Fibroblast of skin of back (primary cell): ENCODE data around the gene LARP1.
"Not testable (repeated sequence)": the region's sequence is repeated elsewhere in the genome, so short reads cannot be mapped to it uniquely, and the experiment has no call there.

ENCODE experiments used
- DNase-seq: peaks from one replicate; pipeline ENCODE4 v3.0.0-alpha.2; 2013

The LARP1 gene

DNA sequence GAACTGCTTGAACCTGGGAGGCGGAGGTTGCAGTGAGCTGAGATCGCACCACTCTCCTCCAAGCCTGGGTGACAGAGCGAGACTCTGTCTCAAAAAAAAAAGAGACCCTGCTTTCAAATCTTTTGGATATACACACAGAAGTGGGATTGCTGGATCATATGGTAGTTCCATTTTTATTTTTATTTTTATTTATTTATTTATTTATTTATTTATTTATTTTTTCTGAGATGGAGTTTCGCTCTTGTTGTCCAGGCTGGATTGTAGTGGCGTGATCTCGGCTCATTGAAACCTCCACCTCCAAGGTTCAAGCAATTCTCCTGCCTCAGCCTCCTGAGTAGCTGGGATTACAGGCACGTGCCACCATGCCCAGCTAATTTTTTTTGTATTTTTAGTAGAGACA is 19.8 kb upstream of the LARP1 start:
- not testable (repeated sequence) for DNase-seq

DNA sequence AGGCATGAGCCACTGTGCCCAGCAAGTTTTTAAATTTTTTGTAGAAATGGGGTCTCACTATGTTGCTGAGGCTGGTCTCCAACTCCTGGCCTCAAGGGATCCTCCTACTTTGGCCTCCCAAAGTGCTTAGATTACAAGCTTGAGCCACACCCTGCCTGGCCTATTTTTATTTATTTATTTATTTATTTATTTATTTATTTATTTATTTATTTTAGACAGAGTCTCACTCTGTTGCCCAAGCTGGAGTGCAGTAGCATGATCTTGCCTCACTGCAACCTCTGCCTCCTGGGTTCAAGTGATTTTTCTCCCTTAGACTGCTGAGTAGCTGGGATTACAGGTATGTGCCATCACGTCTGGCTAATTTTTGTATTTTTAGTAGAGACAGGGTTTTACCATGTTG is 18.8 kb upstream of the LARP1 start:
- not testable (repeated sequence) for DNase-seq

DNA sequence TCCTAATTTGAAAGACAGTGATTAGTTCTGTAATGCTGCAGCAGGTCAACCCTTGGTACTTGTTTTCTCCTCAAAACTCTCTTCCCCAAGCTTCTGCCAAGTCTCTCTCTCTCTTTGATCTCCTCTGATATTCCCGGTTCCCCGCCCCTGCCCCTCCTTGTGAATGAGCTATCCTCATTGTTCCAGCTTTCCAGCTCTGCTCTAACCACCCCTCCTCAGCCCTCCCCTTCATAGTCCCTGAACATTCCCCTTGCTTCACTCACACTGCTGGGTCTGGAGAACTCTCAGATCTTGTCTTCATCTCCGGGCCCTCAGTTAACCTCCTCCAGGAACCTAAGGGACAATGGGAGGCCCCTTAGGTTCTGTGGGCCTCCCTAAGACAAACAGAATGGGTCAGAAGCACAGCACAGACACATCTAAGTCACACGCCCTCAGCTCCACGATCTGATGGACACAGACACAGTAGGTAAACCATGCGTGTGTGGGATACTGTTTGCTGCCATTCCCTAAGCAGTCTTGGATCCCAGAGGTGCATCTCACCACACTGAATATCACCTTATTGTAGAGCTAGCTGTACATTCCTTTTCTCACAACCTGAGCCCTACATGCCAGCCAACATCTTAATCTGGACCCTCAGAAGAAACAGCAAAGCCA is 17.4 kb upstream of the LARP1 start:
- DNase-seq: no peak

DNA sequence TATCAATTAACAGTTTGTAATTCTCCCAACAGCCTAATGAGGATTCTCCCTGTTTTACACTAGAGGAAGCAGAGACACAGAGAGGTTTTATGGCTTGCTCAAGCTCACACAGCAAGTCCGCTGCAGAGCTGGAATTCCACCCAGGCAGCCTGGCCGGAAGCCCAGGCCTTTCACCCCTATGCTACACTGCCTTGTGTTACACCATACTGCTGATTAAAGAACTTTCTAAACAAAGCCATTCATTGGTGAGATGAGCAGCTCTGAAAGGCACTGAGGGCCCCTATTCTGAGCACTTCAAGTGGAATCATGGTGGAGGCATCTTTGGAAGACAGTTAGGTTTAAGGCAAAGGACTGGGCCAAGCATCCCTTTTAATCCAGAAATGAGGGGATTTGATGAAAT is 14.7 kb upstream of the LARP1 start:
- DNase-seq: no peak

DNA sequence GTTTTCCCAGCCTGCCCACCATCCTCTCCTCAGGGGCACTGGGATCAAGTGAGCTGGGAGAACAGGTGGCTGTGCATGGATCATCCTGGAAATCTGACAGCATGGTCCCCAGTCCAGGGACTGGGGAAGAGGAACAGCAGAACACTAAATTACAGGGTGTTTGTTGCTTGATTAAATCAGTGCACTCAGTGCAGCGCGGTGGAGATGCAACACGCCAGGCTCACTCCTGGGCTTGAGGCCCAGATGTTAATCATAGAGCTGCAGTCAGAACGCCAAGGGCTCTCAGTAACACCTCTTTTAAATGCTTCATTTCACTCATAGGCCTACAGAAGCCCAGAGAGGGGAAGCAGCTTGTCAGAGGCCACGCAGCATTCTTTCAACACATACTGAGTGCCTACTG is 14.2 kb upstream of the LARP1 start:
- DNase-seq: no peak

DNA sequence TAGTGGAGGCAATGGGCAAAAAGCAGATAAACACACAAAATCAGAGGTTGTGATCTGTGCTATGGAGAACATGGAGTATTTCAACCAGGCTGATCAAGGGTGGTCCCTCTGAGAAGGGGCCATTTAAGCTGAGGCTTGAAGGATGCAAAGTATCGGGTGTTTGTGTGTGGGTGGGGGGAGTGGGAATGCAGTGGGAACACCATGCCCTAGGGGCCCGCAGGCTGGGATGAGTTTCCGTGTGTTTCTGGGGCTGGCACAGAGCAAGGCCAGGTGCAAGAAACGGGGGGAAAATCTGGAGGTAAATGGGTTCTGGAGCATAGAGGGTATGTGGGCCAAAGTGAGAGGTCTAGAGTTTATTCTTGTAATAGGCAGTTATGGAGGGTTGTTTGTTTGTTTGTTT is 13.8 kb upstream of the LARP1 start:
- no peak for DNase-seq

DNA sequence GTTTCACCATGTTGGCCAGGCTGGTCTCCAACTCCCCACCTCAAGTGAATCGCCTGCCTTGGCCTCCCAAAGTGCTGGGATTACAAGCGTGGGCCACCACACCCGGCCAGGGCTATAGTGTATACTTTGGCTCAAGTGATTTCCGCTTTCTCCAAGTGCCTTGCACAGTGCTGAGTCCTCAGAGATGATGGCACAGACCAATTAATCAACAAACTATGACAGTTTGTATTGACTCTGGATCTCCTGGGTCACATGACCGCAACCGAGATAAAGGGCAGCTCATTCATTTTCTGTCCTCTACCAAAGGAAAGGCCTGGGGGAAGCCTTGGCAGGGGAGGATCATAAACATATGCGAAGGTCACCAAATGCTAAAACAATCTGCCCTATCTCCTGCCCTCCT is 11.4 kb upstream of the LARP1 start:
- DNase-seq: no peak

DNA sequence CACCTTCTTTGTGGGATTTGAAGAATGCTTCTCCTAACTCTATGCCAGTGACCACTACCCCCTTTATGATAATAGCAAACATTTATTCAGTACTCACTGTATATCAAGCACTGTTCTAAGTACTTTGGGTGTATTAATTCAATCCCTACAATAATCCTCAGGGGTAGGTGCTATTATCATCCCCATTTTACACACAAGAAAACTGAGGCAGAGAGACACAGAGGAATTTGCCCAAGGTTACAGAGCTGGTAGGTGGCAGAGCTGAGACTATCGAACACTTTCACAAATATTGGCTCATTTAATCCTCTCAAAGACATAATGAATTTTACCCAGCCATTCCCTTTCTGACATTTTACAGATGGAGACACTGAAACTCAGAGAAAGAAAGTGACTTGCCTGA is 9.8 kb upstream of the LARP1 start:
- no peak for DNase-seq

DNA sequence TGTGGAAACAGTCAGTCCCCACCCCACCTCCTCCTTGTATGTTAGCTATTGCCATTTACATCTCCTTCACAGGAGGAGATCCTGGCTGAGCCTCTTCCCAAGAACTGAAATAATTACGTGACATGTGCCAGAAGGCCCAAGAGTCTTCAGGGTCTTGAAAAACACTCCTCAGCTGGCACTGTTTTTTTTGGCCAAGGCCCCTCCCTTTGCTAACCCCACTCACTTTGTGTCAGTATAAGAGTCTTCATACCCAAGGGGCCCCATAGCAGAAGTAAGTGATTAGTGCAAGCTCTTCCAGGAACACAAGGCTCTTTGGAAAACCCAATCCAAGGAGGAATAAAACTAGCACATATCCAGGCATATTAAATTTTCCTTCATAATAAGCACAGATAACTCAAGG is 5.7 kb upstream of the LARP1 start:
- DNase-seq: no peak

DNA sequence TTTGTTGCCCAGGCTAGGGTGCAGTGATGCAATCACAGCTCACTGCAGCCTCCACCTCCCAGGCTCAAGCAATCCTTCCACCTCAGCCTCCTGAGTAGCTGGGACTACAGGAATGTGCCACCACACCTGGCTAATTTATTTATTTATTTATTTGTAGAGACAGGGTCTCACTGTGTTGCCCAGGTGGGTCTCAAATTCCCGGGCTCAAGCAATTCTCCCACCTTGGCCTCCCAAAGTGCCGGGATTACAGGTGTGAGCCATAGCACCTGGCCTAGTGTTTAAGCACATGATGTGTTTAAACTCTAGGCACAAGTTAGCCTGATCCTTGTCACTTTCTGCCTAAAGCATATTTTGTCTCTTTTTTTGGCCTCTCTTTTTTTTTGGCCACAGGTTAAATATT is 4.5 kb upstream of the LARP1 start:
- not testable (repeated sequence) for DNase-seq

DNA sequence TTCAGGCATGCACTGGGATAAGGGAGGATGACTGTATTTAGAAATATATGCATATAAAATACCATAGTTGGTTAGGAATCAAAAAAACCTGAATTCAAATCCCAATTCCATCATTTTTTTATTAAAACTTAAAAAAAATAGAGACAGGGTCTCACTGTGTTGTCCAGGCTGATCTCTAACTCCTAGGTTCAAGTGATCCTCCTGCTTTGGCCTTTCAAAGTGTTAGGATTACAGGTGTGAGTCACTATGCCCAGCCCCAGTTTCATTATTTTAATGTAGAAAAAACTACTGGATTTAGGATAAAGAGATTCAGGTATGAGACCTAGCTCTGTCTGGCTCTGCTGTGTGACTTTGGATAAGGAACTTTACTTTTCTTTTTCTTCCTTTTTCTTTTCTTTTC is 3.3 kb upstream of the LARP1 start:
- DNase-seq: no peak

DNA sequence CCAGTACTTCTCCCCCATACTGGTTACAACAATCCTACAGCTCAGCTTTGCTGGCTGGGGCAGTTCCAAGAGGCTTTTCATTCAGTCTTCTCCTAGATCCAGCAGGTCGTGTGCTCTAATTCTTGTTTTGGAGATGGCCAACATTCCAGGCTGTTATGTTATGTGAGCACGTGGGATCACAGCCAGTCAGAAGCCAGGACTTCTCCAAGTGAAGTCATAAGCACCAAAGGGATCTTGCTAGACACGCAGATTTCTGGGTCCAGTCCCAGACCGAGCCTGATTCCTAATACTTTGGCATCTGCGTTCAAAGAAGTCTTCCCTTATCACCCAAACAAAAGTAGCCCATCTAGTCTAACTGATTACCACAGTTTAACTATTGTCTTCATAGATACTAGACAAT is 1.4 kb upstream of the LARP1 start:
- peak; percentile 87 for DNase-seq

DNA sequence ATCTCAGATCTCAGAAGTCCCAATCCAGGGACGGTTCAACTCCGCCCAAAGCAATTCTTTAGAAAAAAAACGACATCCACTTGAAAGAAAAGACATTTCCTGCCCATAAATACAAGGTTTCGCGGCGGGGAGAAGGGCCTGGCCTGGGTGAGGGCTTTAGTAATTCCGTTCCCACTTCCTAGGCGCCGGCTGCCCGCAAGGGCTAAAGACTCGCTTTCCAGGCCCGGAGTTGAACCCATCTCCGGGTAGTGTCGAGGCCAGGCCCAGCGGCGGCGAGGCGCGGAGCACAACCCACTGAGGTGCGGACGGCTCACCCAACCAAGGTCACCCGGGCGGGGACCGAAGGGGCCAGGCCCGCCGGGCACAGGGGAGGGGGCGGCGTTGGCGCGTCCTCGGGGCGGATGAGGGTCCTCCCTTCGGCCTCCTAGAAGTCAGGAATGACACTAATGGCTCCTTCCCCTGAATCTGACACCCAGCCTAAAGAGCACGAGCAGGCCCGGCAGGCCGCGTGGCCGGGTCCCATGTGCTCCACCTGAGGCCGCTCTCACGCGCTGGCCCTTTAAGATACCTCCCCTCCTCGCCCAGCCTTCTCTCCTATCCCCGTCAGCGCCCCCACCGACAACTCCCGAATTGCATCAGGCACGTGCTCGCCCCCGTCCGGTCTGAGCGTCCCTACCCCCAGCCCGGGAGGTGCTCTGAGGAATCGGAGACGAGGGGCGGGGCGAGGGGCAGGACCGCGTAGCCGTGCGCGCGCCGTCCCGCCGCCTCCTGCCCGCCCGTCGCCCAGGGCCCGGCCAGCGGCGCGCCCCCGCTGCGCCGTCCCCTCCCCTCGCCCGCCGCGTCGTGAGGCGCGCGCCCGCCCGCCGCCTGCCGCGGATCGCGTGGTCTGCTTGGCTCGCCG is 467 bp upstream of the LARP1 start:
- peak; percentile 99 for DNase-seq

DNA sequence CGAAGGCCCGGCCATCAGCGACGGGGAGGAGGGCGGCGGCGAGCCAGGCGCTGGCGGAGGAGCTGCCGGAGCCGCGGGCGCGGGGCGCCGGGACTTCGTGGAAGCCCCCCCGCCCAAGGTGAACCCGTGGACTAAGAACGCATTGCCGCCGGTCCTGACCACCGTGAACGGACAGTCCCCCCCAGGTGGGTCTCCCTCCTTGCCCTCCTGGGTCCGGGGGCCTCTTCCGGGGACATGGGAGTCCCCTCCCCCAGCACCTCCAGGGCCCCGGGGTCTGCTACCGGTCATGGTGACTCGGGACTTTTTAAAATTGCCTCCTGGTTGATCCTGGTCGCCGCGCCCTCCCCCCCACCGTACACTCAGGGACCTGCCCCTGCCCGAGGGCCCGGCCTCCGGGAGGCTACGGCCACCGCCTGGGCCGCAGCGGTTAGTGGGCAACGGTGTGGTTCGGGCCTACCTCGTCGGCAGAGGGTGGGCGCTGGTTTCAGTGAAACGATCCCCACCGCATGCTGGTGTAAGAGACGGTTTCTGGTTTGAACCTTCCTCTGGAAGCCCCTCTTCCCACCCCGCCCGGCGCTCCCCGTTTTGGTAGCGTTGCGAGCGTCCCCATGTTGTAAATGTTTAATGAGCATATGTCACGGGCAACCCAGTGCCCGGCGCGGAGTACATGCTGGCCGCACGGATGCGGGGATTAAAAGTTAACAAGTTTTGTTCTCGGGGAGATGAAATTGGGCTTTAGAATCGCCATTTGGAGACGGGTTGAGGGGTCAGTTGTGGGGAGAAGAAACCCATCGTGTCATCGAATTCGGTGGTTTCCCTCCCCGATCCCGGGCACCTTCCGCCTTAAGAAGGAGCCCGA is 1.1 kb downstream of the LARP1 start:
- DNase-seq: peak; percentile 31

DNA sequence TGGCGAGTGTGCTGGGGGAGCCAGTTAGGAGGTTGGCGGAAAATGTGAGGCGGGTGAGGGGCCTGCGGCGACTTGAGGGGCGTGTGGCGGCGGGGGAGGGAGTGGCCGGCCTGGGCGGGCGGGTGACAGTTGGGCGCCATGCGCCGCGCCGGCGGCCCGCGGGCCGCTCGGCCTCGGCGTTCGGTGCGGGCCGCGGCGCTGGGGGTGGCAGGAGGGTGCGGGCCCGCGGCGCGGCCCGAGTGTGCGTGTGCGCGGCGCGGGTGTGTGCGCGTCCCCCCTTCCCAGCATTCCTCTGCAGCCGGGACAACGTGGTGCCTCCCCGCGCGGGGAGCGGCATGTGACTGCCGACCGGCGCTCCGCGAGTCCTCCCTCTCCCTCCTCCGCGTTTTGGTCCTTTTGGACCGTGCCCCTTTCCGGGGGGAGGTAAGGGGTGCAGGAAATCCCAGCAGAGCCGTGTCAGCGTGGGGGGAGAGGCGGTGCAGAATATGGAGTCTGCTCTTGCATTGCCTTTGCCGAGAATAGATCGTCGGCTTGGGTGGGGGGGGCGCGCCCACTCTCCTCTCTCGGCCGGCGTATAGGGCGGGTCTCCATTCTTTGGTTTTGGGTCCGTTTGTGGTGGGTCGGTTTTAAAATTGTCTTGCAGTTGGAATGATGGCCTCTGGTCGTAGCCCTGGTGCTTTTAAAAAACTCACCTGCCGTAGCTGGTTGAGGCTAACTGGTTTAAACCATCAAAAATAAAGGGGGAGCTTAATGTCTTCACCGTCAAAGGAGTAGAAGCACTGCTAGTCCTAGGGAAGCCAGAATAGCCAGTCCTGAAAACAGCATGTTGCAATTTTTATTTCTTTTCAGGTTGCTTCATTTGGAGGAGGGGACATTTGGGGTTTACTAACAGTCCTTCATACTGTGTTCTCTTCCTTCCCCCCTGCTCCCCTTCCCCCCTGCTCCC is 2.0 kb downstream of the LARP1 start:
- peak; percentile 48 for DNase-seq

DNA sequence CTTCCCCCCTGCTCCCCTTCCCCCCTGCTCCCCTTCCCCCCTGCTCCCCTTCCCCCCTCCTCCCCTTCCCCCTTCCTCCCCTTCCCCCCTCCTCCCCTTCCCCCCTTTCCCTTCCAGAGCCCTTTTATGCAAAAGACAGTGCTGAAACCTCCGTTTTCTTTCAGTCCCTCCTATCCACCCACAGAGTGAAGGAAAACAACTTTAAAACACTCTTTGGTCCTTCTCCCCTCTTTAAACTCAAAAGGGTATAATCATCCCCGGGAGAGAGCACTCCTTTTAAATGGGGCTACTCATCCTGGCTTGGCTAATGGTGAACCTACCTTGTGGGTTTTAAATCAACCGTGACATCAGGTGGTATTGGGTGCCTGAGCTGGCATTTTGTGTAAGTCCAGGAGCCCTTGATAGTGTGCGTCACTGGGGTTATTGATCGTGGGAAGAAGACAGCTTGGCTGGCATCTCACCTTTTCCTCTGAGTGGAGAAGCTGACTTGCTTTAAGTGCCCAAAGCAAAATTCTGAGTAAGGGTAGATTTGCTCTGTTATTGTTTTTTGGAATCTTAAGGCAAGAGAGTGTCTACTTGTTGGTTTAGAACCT is 2.7 kb downstream of the LARP1 start:
- no peak for DNase-seq

DNA sequence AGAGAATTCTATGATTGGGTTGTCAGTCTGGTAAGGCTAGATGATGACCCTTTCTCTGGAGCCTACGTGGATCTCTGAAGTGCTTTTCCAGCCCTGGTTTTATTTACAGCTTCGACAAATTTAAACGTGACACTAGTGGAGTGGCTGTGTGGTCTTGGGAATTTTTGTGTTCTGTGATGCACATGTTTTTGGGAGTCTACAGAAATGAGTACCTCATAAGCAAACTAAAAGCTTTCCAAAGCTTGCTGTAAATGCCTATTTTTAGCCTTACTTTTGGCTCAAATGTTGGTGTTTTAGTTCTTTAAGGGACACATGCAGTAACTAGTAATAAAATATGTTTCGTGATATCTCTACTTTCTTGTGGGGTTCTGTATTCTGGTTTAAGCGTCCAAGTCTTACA is 3.3 kb downstream of the LARP1 start:
- DNase-seq: no peak

DNA sequence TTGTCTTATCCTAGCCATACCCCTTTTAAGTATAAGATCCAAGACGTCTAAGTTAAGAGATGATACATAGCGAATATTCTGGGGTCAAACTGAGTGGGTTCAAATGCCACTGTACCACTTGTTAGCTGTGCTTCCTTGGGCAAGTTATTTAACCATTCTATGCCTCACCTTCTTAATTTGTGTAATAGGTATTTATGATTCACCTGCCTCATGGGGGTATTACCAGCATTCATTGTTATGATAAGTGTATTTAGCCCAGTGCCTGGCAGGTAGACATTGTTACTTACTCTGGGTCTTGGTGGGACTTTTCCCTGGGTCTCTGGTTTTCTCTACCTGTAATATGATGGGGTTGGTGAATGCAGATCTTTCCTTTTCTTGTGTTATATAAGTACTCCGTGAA is 3.8 kb downstream of the LARP1 start:
- DNase-seq: no peak

DNA sequence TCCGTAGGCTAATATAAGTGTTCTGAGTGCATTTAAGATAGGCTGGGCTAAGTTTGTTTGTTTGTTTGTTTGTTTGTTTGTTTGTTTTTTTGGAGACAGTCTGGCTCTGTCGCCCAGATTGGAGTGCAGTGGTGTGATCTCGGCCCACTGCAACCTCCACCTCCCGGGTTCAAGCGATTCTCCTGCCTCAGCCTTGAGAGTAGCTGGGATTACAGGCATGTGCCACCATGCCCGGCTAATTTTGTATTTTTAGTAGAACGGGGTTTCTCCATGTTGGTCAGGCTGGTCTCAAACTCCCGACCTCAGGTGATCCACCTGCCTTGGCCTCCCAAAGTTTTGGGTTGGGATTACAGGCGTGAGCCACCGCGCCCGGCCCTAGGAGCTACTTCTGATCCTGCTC is 4.7 kb downstream of the LARP1 start:
- not testable (repeated sequence) for DNase-seq

DNA sequence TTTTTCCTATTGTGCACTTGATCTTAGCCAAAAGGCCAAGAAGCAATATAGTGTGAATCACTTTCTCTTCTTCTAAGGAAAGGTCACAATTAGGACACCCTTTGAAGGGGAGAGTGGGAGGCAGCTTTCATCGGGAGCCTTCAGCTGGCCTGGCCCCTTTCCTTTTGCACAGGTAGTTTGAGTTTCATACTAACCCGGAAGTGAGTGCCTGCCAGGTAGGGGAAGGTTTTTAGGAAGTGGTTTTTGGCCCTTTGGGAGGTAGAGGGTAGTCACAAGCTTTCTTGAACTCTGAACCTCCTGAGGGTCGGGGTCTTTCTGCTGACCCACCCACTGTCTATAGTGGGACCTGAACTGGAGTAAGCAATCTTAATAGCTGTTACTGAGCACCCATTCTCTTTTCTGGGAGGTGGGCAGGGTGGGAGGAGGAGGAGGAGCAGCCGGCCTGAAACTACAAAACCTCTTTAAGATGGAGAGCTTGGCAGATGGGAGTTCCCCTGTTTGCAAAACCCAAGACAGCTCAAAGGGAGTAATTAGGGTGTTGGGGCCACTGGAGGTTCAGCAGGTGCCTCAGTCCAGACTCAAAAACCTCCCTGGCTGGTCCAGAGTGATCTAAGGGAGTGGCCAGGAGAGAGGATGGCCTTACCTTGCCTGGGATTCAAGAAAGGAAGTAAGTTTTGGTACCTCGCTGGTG is 6.0 kb downstream of the LARP1 start:
- DNase-seq: no peak

DNA sequence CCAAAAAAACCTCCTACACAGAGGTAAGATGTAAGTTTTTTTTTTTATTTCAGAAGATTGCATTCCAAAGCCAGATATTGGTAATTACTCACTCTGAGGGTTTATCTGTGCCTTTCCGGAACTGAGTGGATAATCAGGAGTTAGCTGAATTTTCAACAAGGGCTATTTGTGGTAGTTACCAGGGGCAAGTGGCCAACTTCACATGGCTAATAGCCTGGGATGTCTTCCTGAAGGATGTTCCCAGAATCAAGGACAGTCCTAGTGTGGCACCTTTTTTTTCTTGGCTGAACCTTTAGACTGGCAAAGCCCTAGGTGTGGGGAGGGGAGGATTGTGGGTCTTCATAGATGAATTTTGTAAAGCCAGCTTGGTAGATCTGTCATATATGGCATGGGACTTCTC is 7.1 kb downstream of the LARP1 start:
- DNase-seq: no peak
